Measurements from ENCODE around the gene UNC119. TPM values are rescaled to one million over a fixed set of nuclear protein-coding genes. Genes with fewer than 3 reads are reported as not detected.

UNC119 gene
- total and polyA plus RNA-seq, 2 of the 13 experiments (the other 11 are each of a cell fraction or from before 2014, with no cell fraction given): 10.4 to 63.1 TPM

DNA sequence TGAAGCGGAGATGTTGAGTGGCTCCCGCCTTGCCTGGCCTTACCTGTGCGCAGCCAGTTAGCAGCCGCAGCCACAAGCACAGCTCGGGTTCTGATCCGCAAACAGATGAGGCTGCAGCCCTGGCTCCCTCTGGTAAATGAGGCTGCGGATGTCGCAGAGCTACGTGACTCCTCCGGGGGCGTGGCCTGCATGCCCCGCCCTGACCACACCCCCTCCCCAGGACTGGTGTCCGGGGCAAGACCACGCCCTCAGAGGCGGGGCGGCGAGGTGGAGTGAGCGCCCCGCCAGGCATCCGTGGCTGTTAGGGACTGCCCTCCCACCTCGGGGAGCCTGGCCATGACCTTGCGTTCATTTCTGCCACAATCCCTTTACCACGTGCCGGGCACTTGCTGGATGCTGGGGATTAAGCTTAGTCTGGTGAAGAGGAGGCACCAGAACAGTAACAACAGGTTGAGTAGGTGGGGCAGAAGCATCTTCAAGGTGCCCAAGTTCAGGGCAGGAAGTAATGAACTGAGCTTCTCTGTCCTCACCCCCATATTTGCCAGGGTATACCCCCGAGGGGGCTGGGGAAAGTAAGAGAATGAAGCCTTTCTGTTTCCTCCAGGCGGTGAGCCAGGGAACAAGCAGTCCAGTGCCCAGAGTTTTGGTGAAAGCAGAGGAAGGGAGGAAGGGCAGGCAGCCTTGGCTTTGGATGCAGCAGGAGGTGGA is 24.5 kb upstream of the UNC119 start, which contains the start of gene ALDOC (continued):
- TF ChIP-seq ZFX (CRISPR knock-in tag; IDR thresholded peaks at IDR 0.05; ENCODE audit: low read depth) (0 out of 2 replicates have a peak, but pooled peaks have one; percentile 18), ZNF292 (CRISPR knock-in tag; IDR thresholded peaks at IDR 0.05; ENCODE audit: borderline replicate concordance, low read depth) (0 out of 2 replicates have a peak, but pooled peaks have one; percentile 34), NR1H2 (CRISPR knock-in tag; IDR thresholded peaks at IDR 0.05; ENCODE audit: borderline replicate concordance, low read depth) (no peak), ONECUT2 (CRISPR knock-in tag; IDR thresholded peaks at IDR 0.05) (no peak), ZNF768 (CRISPR knock-in tag; IDR thresholded peaks at IDR 0.05) (no peak), CBX2 (IDR thresholded peaks at IDR 0.05; ENCODE audit: low read depth, low read length) (no peak), CBX2 (CRISPR knock-in tag; IDR thresholded peaks at IDR 0.05; ENCODE audit: low read depth) (no peak), DPF2 (CRISPR knock-in tag; IDR thresholded peaks at IDR 0.05; ENCODE audit: borderline replicate concordance, low read depth) (no peak), PAX8 (CRISPR knock-in tag; IDR thresholded peaks at IDR 0.05; ENCODE audit: borderline replicate concordance) (no peak), EP300 (IDR thresholded peaks at IDR 0.05; ENCODE audit: low read depth in 2 of 2, low read length in 2 of 2) (no peak; a peak in 1 of 4 replicates), EP300 (CRISPR knock-in tag; IDR thresholded peaks at IDR 0.05; ENCODE audit: borderline replicate concordance) (peak; percentile 45; the same call in 1 of the 2 replicates), POLR2A (IDR thresholded peaks at IDR 0.05; ENCODE audit: insufficient read depth in 1 of 2, low read depth in 2 of 2, low read length in 2 of 2) (peak; percentile 44 to 94; a peak in 3 of 4 replicates), MIER3 (CRISPR knock-in tag; IDR thresholded peaks at IDR 0.05; ENCODE audit: borderline replicate concordance) (peak; percentile 89; the same call in 1 of the 2 replicates), ZNF749 (CRISPR knock-in tag; IDR thresholded peaks at IDR 0.05; ENCODE audit: borderline replicate concordance) (no peak), ATF7-NPFF (CRISPR knock-in tag; IDR thresholded peaks at IDR 0.05; ENCODE audit: low read depth) (no peak), MBD4 (IDR thresholded peaks at IDR 0.05; ENCODE audit: borderline replicate concordance, low read length) (no peak), ZNF549 (CRISPR knock-in tag; IDR thresholded peaks at IDR 0.05) (no peak), ZNF33A (CRISPR knock-in tag; IDR thresholded peaks at IDR 0.05; ENCODE audit: borderline replicate concordance) (no peak), FOXJ3 (CRISPR knock-in tag; IDR thresholded peaks at IDR 0.05; ENCODE audit: borderline replicate concordance) (no peak)
- TF ChIP-seq, protein P1, sequence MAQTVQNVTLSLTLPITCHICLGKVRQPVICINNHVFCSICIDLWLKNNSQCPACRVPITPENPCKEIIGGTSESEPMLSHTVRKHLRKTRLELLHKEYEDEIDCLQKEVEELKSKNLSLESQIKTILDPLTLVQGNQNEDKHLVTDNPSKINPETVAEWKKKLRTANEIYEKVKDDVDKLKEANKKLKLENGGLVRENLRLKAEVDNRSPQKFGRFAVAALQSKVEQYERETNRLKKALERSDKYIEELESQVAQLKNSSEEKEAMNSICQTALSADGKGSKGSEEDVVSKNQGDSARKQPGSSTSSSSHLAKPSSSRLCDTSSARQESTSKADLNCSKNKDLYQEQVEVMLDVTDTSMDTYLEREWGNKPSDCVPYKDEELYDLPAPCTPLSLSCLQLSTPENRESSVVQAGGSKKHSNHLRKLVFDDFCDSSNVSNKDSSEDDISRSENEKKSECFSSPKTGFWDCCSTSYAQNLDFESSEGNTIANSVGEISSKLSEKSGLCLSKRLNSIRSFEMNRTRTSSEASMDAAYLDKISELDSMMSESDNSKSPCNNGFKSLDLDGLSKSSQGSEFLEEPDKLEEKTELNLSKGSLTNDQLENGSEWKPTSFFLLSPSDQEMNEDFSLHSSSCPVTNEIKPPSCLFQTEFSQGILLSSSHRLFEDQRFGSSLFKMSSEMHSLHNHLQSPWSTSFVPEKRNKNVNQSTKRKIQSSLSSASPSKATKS (CRISPR knock-in tag; IDR thresholded peaks at IDR 0.05): no peak
- TF ChIP-seq, protein P2, sequence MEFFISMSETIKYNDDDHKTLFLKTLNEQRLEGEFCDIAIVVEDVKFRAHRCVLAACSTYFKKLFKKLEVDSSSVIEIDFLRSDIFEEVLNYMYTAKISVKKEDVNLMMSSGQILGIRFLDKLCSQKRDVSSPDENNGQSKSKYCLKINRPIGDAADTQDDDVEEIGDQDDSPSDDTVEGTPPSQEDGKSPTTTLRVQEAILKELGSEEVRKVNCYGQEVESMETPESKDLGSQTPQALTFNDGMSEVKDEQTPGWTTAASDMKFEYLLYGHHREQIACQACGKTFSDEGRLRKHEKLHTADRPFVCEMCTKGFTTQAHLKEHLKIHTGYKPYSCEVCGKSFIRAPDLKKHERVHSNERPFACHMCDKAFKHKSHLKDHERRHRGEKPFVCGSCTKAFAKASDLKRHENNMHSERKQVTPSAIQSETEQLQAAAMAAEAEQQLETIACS (CRISPR knock-in tag; IDR thresholded peaks at IDR 0.05): no peak
- TF ChIP-seq, protein P3, sequence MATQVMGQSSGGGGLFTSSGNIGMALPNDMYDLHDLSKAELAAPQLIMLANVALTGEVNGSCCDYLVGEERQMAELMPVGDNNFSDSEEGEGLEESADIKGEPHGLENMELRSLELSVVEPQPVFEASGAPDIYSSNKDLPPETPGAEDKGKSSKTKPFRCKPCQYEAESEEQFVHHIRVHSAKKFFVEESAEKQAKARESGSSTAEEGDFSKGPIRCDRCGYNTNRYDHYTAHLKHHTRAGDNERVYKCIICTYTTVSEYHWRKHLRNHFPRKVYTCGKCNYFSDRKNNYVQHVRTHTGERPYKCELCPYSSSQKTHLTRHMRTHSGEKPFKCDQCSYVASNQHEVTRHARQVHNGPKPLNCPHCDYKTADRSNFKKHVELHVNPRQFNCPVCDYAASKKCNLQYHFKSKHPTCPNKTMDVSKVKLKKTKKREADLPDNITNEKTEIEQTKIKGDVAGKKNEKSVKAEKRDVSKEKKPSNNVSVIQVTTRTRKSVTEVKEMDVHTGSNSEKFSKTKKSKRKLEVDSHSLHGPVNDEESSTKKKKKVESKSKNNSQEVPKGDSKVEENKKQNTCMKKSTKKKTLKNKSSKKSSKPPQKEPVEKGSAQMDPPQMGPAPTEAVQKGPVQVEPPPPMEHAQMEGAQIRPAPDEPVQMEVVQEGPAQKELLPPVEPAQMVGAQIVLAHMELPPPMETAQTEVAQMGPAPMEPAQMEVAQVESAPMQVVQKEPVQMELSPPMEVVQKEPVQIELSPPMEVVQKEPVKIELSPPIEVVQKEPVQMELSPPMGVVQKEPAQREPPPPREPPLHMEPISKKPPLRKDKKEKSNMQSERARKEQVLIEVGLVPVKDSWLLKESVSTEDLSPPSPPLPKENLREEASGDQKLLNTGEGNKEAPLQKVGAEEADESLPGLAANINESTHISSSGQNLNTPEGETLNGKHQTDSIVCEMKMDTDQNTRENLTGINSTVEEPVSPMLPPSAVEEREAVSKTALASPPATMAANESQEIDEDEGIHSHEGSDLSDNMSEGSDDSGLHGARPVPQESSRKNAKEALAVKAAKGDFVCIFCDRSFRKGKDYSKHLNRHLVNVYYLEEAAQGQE (IDR thresholded peaks at IDR 0.05; ENCODE audit: borderline replicate concordance in 1 of 2, low read depth in 1 of 2, low read length in 2 of 2): no peak
